Measurements from ENCODE around the gene TLX1. TPM values are rescaled to one million over a fixed set of nuclear protein-coding genes. Genes with fewer than 3 reads are reported as not detected.

TLX1 gene
- total RNA-seq, 1 donor from 2014 or later, result not detected

- no peak for DNase-seq (ENCODE audit: low spot score)
These were observed 19.6 kb upstream of the TLX1 start for GRCh38 chr10:101111547-101111946.

DNA sequence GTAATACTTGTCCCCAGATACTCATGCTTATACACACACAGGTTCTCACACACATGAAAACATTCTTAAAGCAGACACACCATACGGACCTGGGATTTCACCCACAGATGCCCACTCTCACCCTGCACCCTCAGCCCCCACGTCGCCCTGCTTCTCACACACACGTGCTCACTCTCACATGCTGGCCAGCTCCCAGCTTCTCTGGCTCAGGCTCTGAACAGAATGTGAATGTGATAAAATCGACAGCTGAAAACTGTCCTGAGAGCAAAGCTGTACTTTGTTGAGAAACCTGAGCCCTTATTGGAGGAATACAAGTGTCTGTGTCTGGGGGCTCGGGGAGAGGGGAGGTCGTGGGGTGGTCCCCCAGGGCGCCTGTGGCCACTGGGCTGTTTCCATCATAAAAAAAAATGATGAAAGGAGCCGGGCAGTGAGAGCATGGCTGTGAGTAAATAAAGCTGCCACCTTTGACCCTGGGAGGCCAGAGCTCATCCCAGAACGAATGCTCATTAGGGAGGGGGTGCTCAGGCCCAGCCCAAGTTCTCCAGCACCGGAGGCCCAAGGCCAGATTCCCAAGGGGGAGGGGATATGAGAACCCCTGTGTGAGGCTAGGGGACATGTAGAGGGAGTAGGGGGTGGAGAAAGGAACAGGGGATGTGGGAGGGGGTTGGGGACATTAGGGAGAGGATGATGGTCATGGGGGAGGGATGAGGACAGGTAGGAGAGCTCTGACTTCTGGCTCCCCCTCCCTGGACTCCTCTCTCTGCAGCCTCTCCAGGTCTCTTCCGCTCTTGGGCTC, 18.1 kb upstream of the TLX1 start:
- no peak for DNase-seq (ENCODE audit: low spot score)

GRCh38 chr10:101113890-101114403, 17.2 kb upstream of the TLX1 start:
- no peak for DNase-seq (ENCODE audit: low spot score)

GRCh38 chr10:101114646-101115045, 16.5 kb upstream of the TLX1 start:
- DNase-seq (ENCODE audit: low spot score), result no peak

- no peak for DNase-seq (ENCODE audit: low spot score)
These were observed 14.3 kb upstream of the TLX1 start for GRCh38 chr10:101116754-101117153.

- DNase-seq (ENCODE audit: low spot score), result no peak
These were observed 13.1 kb upstream of the TLX1 start for GRCh38 chr10:101118031-101118430.

GRCh38 chr10:101120520-101120883, 10.6 kb upstream of the TLX1 start:
- DNase-seq (ENCODE audit: low spot score), result no peak

GRCh38 chr10:101120884-101121653, 10.0 kb upstream of the TLX1 start:
- no peak for DNase-seq (ENCODE audit: low spot score)

- no peak for DNase-seq (ENCODE audit: low spot score)
These were observed 9.5 kb upstream of the TLX1 start for GRCh38 chr10:101121654-101122031.

- no peak for DNase-seq (ENCODE audit: low spot score)
These were observed 8.6 kb upstream of the TLX1 start for GRCh38 chr10:101122270-101123084.

- no peak for DNase-seq (ENCODE audit: low spot score)
These were observed 7.8 kb upstream of the TLX1 start for GRCh38 chr10:101123085-101123814.

DNA sequence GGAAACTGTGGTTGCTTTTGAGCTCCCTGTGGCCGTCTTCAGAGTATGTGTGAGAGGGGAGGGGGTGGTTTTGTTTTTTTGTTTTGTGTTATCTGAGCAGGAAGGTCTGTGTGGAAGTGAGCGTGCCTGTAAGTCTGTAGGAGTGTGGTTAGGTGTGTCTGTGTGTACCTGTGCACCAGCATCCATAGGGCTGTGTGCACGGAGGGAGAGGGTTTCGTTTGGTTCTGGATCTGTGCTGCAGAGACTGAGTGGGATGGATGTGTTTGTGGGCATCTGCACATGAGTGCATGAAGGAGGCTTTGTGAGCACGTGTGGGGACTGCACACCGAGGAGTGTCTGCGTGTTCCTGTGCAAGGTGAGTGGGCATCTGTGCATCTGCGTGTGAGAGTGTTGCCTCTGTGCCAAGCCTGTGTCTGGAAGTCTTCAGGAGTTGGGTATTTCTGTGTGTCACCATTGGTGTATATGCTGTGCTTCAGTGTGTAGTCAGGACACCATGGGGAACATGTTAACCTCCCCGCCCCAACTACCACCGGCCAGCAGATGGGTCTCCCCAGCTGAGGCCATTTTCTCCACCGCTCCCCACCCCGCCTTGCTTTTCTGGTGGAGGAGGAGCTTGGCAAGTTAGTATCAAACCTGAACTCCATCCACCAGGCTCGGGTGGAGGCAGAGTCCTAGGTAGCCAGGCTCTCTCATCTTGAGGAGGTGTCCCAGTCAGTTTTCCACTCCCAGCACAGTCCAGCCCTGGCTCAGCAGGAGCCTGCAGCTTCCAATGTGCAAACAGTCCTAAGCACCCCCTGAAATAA, 7.1 kb upstream of the TLX1 start:
- DNase-seq (ENCODE audit: low spot score), result no peak

DNA sequence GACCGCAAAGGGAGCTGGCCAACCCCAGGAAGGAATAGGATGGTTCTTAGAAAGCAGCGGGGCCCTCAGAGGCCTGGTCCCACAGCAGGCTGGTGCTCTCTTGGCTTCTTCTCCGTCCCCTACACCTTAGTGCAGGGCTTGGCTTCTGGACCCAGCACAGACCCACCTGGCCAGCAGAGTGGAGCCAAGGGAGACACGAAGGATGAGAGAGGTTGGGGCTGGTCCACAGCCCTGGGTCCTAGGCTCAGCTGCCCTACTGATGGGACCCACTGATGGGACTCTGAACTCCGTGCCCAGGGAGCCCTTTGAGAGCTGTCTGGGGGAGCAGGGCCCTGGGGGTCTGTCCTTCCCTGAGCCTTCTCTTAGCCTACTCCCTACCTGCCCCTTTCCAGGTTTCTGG, 6.2 kb upstream of the TLX1 start:
- no peak for DNase-seq (ENCODE audit: low spot score)

DNA sequence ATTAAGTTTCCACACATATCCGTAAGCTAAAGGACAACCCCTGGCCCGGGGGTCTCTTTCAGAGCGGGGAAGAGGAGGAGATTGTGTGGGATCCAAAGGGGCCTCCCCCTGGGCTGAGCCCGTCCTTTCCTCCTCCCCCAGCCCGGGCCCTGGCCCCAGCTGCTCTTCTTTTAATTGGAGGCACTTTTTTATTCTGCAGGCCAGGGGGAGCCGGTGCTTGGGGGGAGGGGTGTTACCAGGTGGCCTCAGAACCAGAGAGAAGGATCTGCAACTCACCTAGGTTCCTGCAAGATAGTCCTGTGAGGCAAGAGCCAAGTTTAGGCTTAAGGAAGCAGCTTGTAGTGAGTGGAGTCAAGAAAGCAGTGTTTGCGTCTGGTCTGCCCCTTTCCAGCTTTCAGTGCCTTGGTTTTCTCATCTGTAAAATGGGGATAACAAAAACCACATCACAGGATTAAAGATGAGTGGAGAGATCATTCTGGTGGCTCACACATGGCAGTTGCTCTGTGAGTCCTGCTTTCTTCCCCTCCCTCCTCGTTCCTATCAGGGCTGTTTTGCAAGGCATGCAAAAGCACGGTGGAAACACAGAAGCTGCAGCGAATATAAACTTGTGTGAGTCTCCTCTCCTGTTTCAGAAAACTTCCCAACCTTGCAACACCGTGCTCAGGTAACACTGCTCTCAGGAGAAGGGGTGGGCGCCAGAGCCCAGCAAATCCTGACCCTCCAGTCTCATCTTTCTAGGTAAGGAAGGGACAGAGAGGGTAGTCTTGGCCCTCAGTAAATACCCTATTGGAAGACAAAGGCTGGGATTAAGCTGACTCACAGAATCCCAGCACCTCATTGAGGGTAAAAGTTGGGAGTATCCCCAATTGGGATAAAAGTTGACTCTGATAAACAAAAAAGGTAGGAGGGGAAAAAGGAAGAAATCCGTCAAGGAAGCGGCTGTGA, 4.1 kb upstream of the TLX1 start:
- DNase-seq (ENCODE audit: low spot score), result no peak

DNA sequence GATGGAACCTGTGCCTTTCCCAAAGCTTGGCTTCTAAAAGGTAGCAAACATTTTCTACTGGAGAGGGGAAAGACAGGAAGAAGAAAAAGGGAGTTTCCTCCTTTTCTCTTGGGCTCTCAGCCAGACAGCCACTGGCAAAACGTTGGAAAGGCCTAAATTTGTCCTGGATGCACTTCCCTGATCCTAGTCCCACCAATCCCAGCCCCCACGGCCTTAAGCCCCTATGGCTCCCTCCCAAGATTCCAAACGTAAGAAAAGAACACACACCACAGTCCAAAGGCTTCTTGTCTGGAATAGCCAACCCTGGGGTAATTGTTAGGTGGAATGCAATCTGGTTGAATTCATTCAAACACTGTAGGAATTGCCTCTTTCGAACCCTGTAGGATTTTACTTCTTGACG, 959 bp upstream of the TLX1 start:
- no peak for DNase-seq (ENCODE audit: low spot score)

GRCh38 chr10:101131962-101132635, 999 bp downstream of the TLX1 start:
- no peak for DNase-seq (ENCODE audit: low spot score)

DNA sequence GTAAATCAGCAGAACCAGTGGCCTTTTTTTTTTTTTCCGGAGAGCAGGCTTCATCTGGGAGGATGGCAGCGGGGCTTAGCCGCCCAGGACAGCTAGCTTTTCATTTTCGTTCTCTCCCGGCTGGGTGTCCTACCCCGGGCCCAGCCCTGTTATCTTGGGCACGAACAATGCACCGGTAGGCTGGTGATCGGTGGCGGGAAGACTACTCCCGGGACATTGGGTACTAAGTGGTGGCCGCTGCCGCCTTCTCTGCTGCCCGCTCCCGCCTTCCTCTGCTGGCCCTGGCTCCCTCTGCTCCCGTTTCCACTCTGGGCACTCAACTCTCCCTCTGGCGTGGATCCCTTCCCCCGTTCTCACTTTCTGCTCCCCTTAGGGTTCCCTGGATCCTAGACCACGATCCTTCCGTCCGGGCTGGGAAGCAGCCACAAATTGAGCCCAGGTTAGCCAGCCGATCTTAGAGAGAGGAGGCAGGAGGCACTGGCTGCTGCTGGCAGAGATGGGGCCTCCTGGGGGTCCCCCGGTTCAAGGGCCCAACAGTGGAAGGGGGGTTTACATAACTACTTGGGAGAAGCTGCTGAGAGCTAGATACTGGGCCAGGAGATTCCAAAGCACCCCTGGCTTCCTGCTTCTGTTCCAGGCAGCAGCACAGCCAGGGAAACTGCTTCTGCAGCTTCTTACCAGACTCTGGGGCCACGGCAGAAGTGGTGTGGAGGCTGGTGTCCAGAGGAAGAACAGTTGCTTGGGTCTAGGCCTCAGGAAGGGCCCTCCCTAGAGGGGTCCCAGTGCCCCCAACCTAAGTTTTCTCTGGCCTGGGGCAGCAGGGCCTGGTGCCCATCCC, 1.8 kb downstream of the TLX1 start:
- DNase-seq (ENCODE audit: low spot score), result no peak

Data from mesenteric fat pad (tissue), 1 donor.